CD4-positive, alpha-beta T cell treated with Interleukin-17A for 4 hours (primary cell): Measurements from ENCODE around the gene CHST11.

Experiments used
- DNase-seq: peaks from one replicate; pipeline ENCODE4 v3.0.0-alpha.2; 2020; ENCODE audit warnings: mixed read lengths

Gene CHST11

GRCh38 chr12:104683831-104684503 lies 227.2 kb downstream of the CHST11 start:
- no peak for DNase-seq

- no peak for DNase-seq
Measured at GRCh38 chr12:104684884-104685283, 228.1 kb downstream of the CHST11 start.

GRCh38 chr12:104685366-104685765 lies 228.6 kb downstream of the CHST11 start:
- DNase-seq = no peak

GRCh38 chr12:104686196-104686595 lies 229.4 kb downstream of the CHST11 start:
- DNase-seq = no peak

GRCh38 chr12:104687823-104688573 lies 231.2 kb downstream of the CHST11 start:
- DNase-seq = peak; percentile 35

- no peak for DNase-seq
Measured at GRCh38 chr12:104689635-104690034, 232.9 kb downstream of the CHST11 start.

GRCh38 chr12:104691721-104692556 lies 235.2 kb downstream of the CHST11 start:
- no peak for DNase-seq

GRCh38 chr12:104692557-104693218 lies 235.9 kb downstream of the CHST11 start:
- no peak for DNase-seq

- no peak for DNase-seq
Measured at GRCh38 chr12:104693493-104693892, 236.7 kb downstream of the CHST11 start.

- DNase-seq = no peak
Measured at GRCh38 chr12:104694161-104694560, 237.4 kb downstream of the CHST11 start.

- DNase-seq = no peak
Measured at GRCh38 chr12:104694711-104695110, 238.0 kb downstream of the CHST11 start.

GRCh38 chr12:104695453-104696148 lies 238.9 kb downstream of the CHST11 start:
- DNase-seq = peak; percentile 70

GRCh38 chr12:104697186-104697585 lies 240.4 kb downstream of the CHST11 start:
- no peak for DNase-seq

GRCh38 chr12:104698871-104699270 lies 242.1 kb downstream of the CHST11 start:
- no peak for DNase-seq

- DNase-seq = no peak
Measured at GRCh38 chr12:104699489-104700190, 242.9 kb downstream of the CHST11 start.

- no peak for DNase-seq
Measured at GRCh38 chr12:104700324-104700723, 243.6 kb downstream of the CHST11 start.

GRCh38 chr12:104701301-104701700 lies 244.6 kb downstream of the CHST11 start:
- no peak for DNase-seq

GRCh38 chr12:104701756-104702155 lies 245.0 kb downstream of the CHST11 start:
- DNase-seq = no peak

GRCh38 chr12:104702565-104703139 lies 245.9 kb downstream of the CHST11 start:
- no peak for DNase-seq

GRCh38 chr12:104703372-104703771 lies 246.6 kb downstream of the CHST11 start:
- no peak for DNase-seq

GRCh38 chr12:104704224-104704779 lies 247.6 kb downstream of the CHST11 start:
- no peak for DNase-seq
